ENCODE data around the gene ODAM.

Gene ODAM, protein sequence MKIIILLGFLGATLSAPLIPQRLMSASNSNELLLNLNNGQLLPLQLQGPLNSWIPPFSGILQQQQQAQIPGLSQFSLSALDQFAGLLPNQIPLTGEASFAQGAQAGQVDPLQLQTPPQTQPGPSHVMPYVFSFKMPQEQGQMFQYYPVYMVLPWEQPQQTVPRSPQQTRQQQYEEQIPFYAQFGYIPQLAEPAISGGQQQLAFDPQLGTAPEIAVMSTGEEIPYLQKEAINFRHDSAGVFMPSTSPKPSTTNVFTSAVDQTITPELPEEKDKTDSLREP

DNA sequence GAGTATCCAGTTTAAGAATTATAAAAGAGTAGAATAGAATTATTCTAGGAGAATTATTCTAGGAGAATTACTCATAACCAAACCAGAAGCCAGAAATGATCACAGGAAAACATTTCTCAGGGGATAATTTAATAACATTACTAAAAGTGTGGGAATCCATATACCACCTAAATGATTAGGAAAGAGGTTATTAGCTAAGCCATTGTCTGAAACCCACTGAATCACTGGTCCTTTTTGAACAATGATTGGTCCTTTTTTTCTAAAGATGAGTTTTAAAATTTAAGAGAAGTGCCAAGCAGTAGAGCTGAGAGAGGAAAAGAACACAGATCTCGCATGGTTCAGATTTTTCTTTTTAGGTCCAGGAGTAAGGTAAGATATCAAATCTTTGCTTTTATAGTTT is at the start of gene ODAM:
Gene ODAM (plus strand): TSS at position 301 of the 400 bp plus-strand sequence. CDS start 819 bp downstream, outside the sequence.
- no peaks in the 10 kb centered on the region for H3K4me1 ChIP-seq
- no peaks in the 10 kb centered on the region for H3K27me3 ChIP-seq (ENCODE audit: low read depth)
- no peak for DNase-seq (ENCODE audit: low spot score in 2 of 2)
- H3K9me3 ChIP-seq: no peaks in the 10 kb centered on the region
- in situ Hi-C loops (cut with MboI; ENCODE audit: low sequenced_read_pairs): loop anchor here (25.0 kb wide), 2 partner anchors 283 to 508 kb away; no protein-coding TSS in a partner anchor
- no peaks in the 10 kb centered on the region for H3K36me3 ChIP-seq (replicated peaks)
- no peak within 1 kb of the TSS for H3K4me3 ChIP-seq

DNA sequence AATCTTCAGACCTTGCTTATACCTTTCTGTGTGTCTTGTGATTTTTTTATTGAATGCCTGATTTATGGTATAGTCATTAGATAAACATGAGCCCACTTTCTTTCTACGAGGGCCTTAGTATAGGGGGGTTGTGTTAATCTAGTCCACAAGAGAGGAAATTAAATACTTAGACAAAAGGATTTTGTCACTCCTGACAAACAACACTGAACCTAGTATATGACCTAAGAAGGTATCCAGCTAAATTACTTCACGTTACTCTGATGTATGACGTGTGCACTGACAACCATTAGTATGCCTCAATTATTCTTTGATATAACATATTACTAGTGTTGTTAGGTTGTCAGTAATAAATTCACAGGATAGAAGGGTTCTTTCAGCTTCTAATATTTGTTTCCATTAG is 44.3 kb upstream of the ODAM start:
- no peaks in the 10 kb centered on the region for H3K9me3 ChIP-seq
- DNase-seq (ENCODE audit: low spot score in 2 of 2): no peak

DNA sequence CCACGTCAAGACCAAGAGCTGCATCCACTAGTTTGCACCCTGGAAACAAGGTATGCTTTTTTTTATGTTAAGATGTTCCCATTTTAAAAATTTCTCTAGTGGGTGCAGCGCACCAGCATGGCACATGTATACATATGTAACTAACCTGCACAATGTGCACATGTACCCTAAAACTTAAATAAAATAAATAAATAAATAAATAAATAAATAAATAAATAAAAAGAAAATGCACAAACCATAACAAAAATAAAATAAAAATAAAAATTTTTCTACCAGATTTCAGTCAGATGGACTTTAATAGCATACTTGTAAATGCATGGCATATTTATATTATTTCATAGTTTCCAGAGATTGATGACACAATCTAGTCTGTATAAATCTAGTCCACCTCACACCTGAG is 43.4 kb upstream of the ODAM start:
- H3K36me3 ChIP-seq (replicated peaks): no peaks in the 10 kb centered on the region
- no peak overlapping the region for H3K4me3 ChIP-seq
- no peaks in the 10 kb centered on the region for H3K9me3 ChIP-seq
- DNase-seq (ENCODE audit: low spot score in 2 of 2): no peak
- in situ Hi-C loops (cut with MboI; ENCODE audit: low sequenced_read_pairs): no loop called here
- H3K27me3 ChIP-seq (ENCODE audit: low read depth): no peaks in the 10 kb centered on the region
- peaks cover 3% of the 10 kb centered on the region; the same call in 1 of the 2 replicates for H3K4me1 ChIP-seq

More for the DNA sequence above, 44.3 kb upstream of the ODAM start:
- peaks cover 3% of the 10 kb centered on the region; the same call in 1 of the 2 replicates for H3K4me1 ChIP-seq
- no peaks in the 10 kb centered on the region for H3K27me3 ChIP-seq (ENCODE audit: low read depth)
- in situ Hi-C loops (cut with MboI; ENCODE audit: low sequenced_read_pairs): no loop called here
- no peak overlapping the region for H3K4me3 ChIP-seq
- no peaks in the 10 kb centered on the region for H3K36me3 ChIP-seq (replicated peaks)

DNA sequence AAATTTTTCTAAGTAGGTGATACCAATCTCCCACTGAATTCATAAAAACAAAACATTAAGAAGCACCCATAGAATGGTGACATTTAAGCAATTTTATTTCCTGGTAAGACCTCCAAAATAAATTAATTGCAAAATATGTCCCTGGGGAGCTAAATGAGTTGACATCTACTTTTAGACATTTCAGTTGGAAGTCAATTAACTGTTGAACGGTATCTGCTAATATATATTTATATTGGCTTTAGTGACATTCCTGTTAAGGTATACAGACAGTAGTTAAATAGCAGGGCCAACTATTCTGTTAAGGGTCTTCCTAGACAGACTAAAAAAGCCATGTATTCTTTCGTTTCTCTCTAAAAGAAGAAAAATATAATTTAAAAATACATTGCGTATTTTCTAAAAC is 41.6 kb upstream of the ODAM start, which contains the start of gene PRR27:
Gene PRR27 (plus strand): TSS at position 301 of the 400 bp plus-strand sequence. CDS start 139 bp downstream, outside the sequence.
- DNase-seq (ENCODE audit: low spot score in 2 of 2): no peak
- Histone ChIP-seq H3K4me3 (no peak within 1 kb of the TSS), H3K4me1 (peaks cover under 1% of the 10 kb centered on the region; the same call in 1 of the 2 replicates), H3K36me3 (replicated peaks) (no peaks in the 10 kb centered on the region), H3K9me3 (no peaks in the 10 kb centered on the region), H3K27me3 (ENCODE audit: low read depth) (no peaks in the 10 kb centered on the region)
- in situ Hi-C loops (cut with MboI; ENCODE audit: low sequenced_read_pairs): no loop called here

DNA sequence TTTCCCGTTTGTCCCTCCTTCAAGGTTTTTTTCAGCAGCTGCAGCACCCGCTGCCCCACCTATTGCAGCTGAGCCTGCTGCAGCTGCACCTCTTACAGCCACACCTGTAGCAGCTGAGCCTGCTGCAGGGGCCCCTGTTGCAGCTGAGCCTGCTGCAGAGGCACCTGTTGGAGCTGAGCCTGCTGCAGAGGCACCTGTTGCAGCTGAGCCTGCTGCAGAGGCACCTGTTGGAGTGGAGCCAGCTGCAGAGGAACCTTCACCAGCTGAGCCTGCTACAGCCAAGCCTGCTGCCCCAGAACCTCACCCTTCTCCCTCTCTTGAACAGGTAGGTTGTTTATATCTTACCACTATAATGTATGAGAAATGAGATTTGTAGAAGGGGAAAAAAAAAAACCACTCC is 36.9 kb upstream of the ODAM start:
- H3K27me3 ChIP-seq (ENCODE audit: low read depth): no peaks in the 10 kb centered on the region
- in situ Hi-C loops (cut with MboI; ENCODE audit: low sequenced_read_pairs): no loop called here
- H3K9me3 ChIP-seq: no peaks in the 10 kb centered on the region
- H3K36me3 ChIP-seq (replicated peaks): no peaks in the 10 kb centered on the region
- H3K4me3 ChIP-seq: no peak overlapping the region
- no peak for DNase-seq (ENCODE audit: low spot score in 2 of 2)
- no peaks in the 10 kb centered on the region for H3K4me1 ChIP-seq

DNA sequence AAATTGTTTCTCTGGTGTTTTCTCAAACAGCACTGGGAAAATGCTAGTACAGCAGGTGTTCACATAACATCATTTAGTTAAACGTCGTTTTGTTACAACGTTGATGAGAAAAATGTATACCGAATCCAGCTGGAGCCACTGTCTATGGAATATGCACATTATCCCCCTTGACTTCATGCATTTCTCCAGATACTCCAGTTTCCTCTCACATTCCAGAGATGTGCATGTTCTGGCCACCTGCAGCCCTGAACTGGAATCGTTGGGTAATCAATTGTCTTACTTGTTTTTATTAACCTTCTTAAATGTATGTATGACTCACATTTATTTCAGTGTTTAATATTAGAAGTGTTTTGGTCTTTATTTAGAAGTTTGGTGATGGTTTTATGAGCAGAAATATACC is 18.4 kb upstream of the ODAM start:
- H3K4me1 ChIP-seq: no peaks in the 10 kb centered on the region
- no peaks in the 10 kb centered on the region for H3K27me3 ChIP-seq (ENCODE audit: low read depth)
- H3K9me3 ChIP-seq: no peaks in the 10 kb centered on the region
- no peaks in the 10 kb centered on the region for H3K36me3 ChIP-seq (replicated peaks)
- DNase-seq (ENCODE audit: low spot score in 2 of 2): no peak
- H3K4me3 ChIP-seq: no peak overlapping the region
- in situ Hi-C loops (cut with MboI; ENCODE audit: low sequenced_read_pairs): loop anchor here (25.0 kb wide), 2 partner anchors 265 to 490 kb away; no protein-coding TSS in a partner anchor

DNA sequence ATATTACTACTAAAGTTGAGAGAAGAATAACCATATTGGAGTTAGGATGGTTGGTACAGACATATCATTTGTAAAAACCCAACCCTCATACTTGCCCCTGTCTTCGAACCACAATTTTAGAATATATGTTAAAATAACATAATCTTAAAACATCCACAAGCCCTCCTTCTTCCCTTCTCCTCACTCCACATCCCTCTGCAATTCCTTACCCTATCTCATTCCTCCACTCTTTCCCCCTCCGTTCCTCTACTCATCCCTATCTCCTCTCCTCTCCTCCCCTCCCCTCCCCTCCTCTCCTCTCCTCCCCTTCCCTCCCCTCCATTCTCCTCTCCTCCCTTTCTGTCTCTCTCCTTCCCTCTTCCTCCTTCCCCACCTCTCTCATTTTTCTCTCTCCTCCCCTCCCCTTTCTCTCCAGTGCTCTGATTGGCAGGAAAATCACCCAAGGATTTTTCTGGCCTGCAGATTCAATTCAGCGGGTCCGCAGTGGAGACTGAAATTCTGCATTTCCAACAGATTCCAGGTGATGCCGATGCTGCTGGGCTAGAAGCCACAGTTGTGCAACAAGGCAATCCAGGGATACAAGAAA is 17.4 kb upstream of the ODAM start:
- Histone ChIP-seq H3K4me3 (no peak overlapping the region), H3K9me3 (no peaks in the 10 kb centered on the region), H3K36me3 (replicated peaks) (no peaks in the 10 kb centered on the region), H3K27me3 (ENCODE audit: low read depth) (no peaks in the 10 kb centered on the region), H3K4me1 (no peaks in the 10 kb centered on the region)
- in situ Hi-C loops (cut with MboI; ENCODE audit: low sequenced_read_pairs): loop anchor here (25.0 kb wide), 2 partner anchors 266 to 491 kb away; no protein-coding TSS in a partner anchor
- no peak for DNase-seq (ENCODE audit: low spot score in 2 of 2)

DNA sequence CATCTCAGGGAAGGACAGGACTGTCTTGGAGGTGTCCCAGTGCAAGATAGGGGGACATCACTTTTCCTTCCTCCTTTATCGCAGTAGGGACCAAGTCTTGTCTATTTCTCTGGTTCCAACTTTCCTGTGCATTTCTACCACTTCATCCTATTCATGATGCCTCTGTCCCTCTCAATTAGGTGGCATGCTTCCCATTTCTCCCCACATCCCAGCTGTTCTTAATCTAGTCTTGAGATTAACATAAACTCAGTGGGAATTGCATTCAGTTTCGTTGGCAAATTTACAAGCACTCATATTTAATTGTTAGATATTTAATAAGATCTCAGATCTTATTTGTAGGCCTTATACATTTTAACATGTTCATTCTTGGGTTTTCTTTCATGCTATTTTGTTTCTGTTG is 15.7 kb upstream of the ODAM start:
- in situ Hi-C loops (cut with MboI; ENCODE audit: low sequenced_read_pairs): loop anchor here (25.0 kb wide), 2 partner anchors 268 to 493 kb away; no protein-coding TSS in a partner anchor
- no peaks in the 10 kb centered on the region for H3K27me3 ChIP-seq (ENCODE audit: low read depth)
- H3K9me3 ChIP-seq: no peaks in the 10 kb centered on the region
- no peak for DNase-seq (ENCODE audit: low spot score in 2 of 2)
- H3K4me1 ChIP-seq: no peaks in the 10 kb centered on the region
- H3K36me3 ChIP-seq (replicated peaks): no peaks in the 10 kb centered on the region
- H3K4me3 ChIP-seq: no peak overlapping the region

DNA sequence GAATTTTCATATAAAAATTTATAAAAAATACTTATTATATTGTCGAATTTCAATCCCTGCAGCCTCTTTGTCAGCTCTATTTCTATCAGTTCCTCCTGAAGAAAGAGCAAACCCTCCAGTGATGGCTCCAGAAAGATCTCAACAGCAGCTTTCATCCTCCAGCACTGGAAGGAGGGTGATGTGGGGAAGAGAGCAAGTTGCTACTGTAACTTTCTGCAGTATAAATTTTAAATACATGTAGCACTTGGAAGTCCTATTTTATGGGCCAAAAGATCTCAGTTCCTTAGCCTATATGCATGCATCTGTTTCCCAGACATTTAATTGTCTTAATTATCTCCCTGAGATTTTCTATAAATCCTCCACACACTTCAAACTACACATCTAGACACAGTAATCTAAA is 13.7 kb upstream of the ODAM start:
- no peaks in the 10 kb centered on the region for H3K9me3 ChIP-seq
- no peak overlapping the region for H3K4me3 ChIP-seq
- no peaks in the 10 kb centered on the region for H3K4me1 ChIP-seq
- DNase-seq (ENCODE audit: low spot score in 2 of 2): no peak
- no peaks in the 10 kb centered on the region for H3K27me3 ChIP-seq (ENCODE audit: low read depth)
- no peaks in the 10 kb centered on the region for H3K36me3 ChIP-seq (replicated peaks)
- in situ Hi-C loops (cut with MboI; ENCODE audit: low sequenced_read_pairs): loop anchor here (25.0 kb wide), 2 partner anchors 270 to 495 kb away; no protein-coding TSS in a partner anchor

DNA sequence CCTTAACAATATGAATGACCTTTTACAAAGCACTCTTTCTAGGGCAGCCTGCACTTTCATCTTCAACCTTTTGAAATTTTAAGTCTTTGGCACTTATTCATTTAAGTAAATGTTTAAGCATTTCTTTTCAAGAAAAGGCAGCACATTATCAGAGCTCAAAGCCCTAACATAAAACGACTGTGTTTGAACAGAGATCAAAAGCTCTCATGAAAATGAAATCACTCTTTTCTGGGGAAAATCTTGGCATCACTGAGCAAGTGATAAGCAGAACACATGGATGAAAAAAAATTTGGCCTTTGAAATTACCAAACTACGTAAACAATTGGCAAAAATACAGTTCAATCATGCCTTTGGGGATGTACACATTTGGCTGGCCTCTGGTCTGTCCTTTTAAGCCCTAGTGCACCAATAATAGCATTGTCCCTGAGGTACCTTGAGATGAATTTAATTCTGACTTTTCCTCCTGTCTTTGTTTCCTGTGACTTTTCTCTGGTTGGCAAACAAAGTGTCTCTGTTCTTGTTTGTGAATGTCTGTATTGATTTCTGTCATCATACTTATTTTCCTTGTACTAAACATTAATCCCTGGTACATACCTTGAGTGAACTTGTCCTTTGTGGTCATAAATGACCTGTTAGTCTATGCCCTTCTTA is 12.9 kb upstream of the ODAM start:
- Histone ChIP-seq H3K36me3 (replicated peaks) (no peaks in the 10 kb centered on the region), H3K9me3 (no peaks in the 10 kb centered on the region), H3K4me3 (no peak overlapping the region), H3K4me1 (no peaks in the 10 kb centered on the region), H3K27me3 (ENCODE audit: low read depth) (no peaks in the 10 kb centered on the region)
- DNase-seq (ENCODE audit: low spot score in 2 of 2): no peak
- in situ Hi-C loops (cut with MboI; ENCODE audit: low sequenced_read_pairs): loop anchor here (25.0 kb wide), 2 partner anchors 270 to 495 kb away; no protein-coding TSS in a partner anchor

DNA sequence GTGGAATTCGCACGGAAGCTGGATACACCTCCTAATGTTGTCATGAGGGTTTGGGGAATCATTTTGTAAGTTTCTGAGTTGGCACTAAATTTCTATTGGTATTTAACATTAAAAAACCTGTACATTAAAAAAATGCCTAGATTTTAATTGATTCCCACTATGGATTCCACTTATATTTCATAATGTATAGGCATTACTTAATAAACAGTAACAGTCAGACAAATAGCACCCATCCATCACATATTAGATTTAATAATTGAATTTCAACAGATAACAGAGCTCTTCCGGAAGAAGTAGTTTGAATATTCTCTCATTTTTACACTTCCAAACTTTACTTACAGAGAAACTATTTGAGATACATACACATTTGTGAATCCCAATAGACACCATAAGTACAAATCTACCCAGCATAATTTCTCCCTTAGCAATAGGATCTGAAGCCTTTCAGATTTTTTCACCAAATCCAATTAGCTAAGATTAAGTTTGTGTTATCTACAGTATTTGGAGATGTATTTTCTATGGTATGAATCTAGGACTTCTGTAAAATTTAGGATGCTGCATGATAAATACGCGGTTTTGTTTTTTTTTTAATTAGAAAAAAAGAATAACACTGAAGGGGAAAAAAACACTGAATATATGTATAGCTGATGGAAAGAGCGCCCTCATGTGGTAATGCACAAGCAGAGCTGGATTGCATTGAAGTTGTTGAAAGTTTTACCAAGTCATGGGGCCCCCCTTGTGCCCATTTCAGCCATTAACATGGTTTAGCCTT is 12.2 kb upstream of the ODAM start:
- no peaks in the 10 kb centered on the region for H3K4me1 ChIP-seq
- peak; percentile 55 to 69 for DNase-seq (ENCODE audit: low spot score in 2 of 2)
- no peaks in the 10 kb centered on the region for H3K27me3 ChIP-seq (ENCODE audit: low read depth)
- H3K36me3 ChIP-seq (replicated peaks): no peaks in the 10 kb centered on the region
- in situ Hi-C loops (cut with MboI; ENCODE audit: low sequenced_read_pairs): loop anchor here (25.0 kb wide), 2 partner anchors 271 to 496 kb away; no protein-coding TSS in a partner anchor
- H3K9me3 ChIP-seq: no peaks in the 10 kb centered on the region
- no peak overlapping the region for H3K4me3 ChIP-seq

DNA sequence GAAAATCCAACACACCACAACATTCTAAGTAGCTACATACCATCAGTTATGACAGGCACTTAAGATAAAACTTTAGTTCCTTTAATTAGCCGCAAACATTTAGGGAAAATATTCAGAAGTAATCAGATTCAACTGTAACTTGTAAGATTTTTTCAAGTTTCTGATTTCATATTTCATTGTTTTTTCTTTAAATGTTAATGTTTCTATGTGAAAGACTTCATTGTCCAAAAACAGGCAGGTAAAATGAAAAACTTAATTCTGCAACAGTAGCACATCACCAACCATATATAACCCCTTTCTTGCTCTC is 11.6 kb upstream of the ODAM start:
- H3K36me3 ChIP-seq (replicated peaks): no peaks in the 10 kb centered on the region
- no peaks in the 10 kb centered on the region for H3K27me3 ChIP-seq (ENCODE audit: low read depth)
- in situ Hi-C loops (cut with MboI; ENCODE audit: low sequenced_read_pairs): loop anchor here (25.0 kb wide), 2 partner anchors 272 to 497 kb away; no protein-coding TSS in a partner anchor
- DNase-seq (ENCODE audit: low spot score in 2 of 2): no peak
- H3K4me1 ChIP-seq: no peaks in the 10 kb centered on the region
- no peaks in the 10 kb centered on the region for H3K9me3 ChIP-seq
- no peak overlapping the region for H3K4me3 ChIP-seq

DNA sequence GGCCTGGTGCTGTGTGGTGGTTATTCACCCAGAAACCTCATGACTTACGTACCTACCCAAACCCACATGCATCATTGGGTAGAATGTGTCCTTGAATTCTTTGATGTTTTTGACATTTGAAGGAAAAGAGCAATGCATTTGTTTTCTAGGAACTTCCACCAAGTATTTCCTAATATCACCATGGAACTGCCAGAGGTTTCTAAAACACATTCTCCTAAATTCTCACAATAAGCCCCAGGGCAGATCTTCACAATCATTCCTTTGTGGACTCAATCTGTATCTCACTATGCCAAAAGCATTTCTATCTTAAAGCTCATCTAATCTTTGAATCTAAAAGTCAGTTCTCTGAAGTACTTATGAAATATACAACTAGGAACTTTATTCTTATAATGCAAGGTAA is 8.3 kb upstream of the ODAM start:
- Histone ChIP-seq H3K27me3 (ENCODE audit: low read depth) (no peaks in the 10 kb centered on the region), H3K36me3 (replicated peaks) (no peaks in the 10 kb centered on the region), H3K4me1 (no peaks in the 10 kb centered on the region), H3K9me3 (no peaks in the 10 kb centered on the region), H3K4me3 (no peak overlapping the region)
- in situ Hi-C loops (cut with MboI; ENCODE audit: low sequenced_read_pairs): loop anchor here (25.0 kb wide), 2 partner anchors 275 to 500 kb away; no protein-coding TSS in a partner anchor
- DNase-seq (ENCODE audit: low spot score in 2 of 2): no peak

Data from HAP-1 (cell line).